Right lobe of liver (tissue), 6 donors: ENCODE data around the gene OR5J2. TPM values are rescaled to one million over a fixed set of nuclear protein-coding genes. Genes with fewer than 3 reads are reported as not detected.

Experiments
- ATAC-seq, 4 donors: fragments of 200-7000 bp; cut with Tn5 transposase; one replicate each; pipeline ENCODE4 v1.9.1; 2020; ENCODE audit warnings: mild to moderate bottlenecking in 4 of 4, moderate library complexity in 4 of 4
- DNase-seq, 3 donors: peaks; one replicate each; pipeline ENCODE4 v3.0.0-alpha.2; 2020
- H3K27ac ChIP-seq, 3 donors: fragments of 200-600 bp; one replicate each; pipeline ENCODE4 v1.8.0; 2022
- H3K27me3 ChIP-seq, 2 donors: fragments of 200-600 bp; one replicate each; pipeline ENCODE4 v1.8.0; 2022
- H3K36me3 ChIP-seq, 4 donors: fragments of 200-600 bp; sonication (generic) in 1 of 4; one replicate each; pipeline versions ENCODE4 v1.5.1 to v1.8.0; 2017 to 2022; ENCODE audit warnings: control low read depth in 1 of 4
- H3K4me1 ChIP-seq, 4 donors: fragments of 200-600 bp; sonication (generic) in 1 of 4; one replicate each; pipeline versions ENCODE4 v1.5.1 to v1.8.0; 2017 to 2022; ENCODE audit warnings: control low read depth in 1 of 4
- H3K4me3 ChIP-seq, 3 donors: fragments of 200-600 bp; one replicate each; pipeline ENCODE4 v1.8.0; 2022
- H3K9me3 ChIP-seq, 4 donors: fragments of 200-600 bp; sonication (generic) in 1 of 4; one replicate each; pipeline versions ENCODE4 v1.5.1 to v1.8.0; 2017 to 2022; ENCODE audit warnings: control low read depth in 1 of 4
- CTCF ChIP-seq, 4 donors: fragments of 200-600 bp in 3 of 4; fragments of 450-650 bp in 1 of 4; IDR thresholded peaks; one replicate each; pipeline versions ENCODE4 v1.5.1 to v1.8.0; 2016 to 2022; ENCODE audit warnings: antibody characterized with exemption in 4 of 4, mild to moderate bottlenecking in 2 of 4
- POLR2A ChIP-seq: fragments of 450-650 bp; IDR thresholded peaks from one replicate; pipeline ENCODE4 v1.6.1; 2017; ENCODE audit warnings: antibody characterized with exemption, mild to moderate bottlenecking
- WGBS: methylation state at CpG from one replicate; pipeline ENCODE4 v1.1.6; 2018; ENCODE audit warnings: low coverage, low lambda C conversion rate; ENCODE audit not compliant: insufficient coverage; ENCODE audit errors: missing lambda C conversion rate; 5-methylcytosine and 5-hydroxymethylcytosine counted together
- intact Hi-C, 2 donors: fragments of 100-400 bp; cut with DNase I; formaldehyde crosslinking; loops; one replicate each; pipeline versions ENCODE4 v1.11.2 to v1.14.1; 2022
- total RNA-seq, 6 experiments: library from RNA; depleted of rRNA in 2 of 6; stranded (reverse); fragments of >200 nt in 2 of 6; fragmentation: NEBNext Ultra II Directional in 3 of 6; extraction: Animal tissue kit (Norgen Biotek cat#: 25700) in 3 of 6; gene quantifications; one replicate each; pipeline versions ENCODE4 v1.1.0 to v1.2.4, GENCODE V29; 2016 to 2023
- donor health status: DM: no; HTN: yes; CAD: no.
- donor health status: DM: no; HTN: no; CAD: no.
- donor health status: DM: no; HTN: no; CAD: no.
- donor health status: DM: no; HTN: yes; CAD: no.
- donor health status: DM: no; HTN: yes; CAD: no.

Gene OR5J2
- total RNA-seq, 6 experiments from 2014 or later: not detected

GRCh38 chr11:56160217-56160616 is 16.2 kb upstream of the OR5J2 start, which contains the start of gene OR8K5:
TSS of gene OR8K5 (minus strand) at chr11:56160317. CDS start at chr11:56160317, 0 bp downstream.
- Histone ChIP-seq H3K36me3 (no peaks in the 10 kb centered on the region), H3K4me3 (no peak within 1 kb of the TSS), H3K9me3 (no peaks in the 10 kb centered on the region), H3K27me3 (no peaks in the 10 kb centered on the region), H3K27ac (no peak within 1 kb of the TSS), H3K4me1 (no peaks in the 10 kb centered on the region)
- no peak for ATAC-seq
- DNase-seq: no peak
- WGBS: 44% methylated on average over 3 of the region's 3 CpGs
- no peak for TF ChIP-seq CTCF (IDR thresholded peaks at IDR 0.05)
- TF ChIP-seq POLR2A: no peak
- intact Hi-C loops: no loop called here

- no peak for DNase-seq
- 44% methylated on average over 3 of the region's 3 CpGs for WGBS
- Histone ChIP-seq H3K36me3 (no peaks in the 10 kb centered on the region), H3K27ac (no peak overlapping the region), H3K9me3 (no peaks in the 10 kb centered on the region), H3K4me3 (no peak overlapping the region), H3K27me3 (no peaks in the 10 kb centered on the region), H3K4me1 (no peaks in the 10 kb centered on the region)
- ATAC-seq: no peak
- no peak for TF ChIP-seq CTCF (IDR thresholded peaks at IDR 0.05)
- TF ChIP-seq POLR2A: no peak
- intact Hi-C loops: no loop called here
Measured at GRCh38 chr11:56163804-56164203, 12.6 kb upstream of the OR5J2 start.

GRCh38 chr11:56172256-56172830 is 4.1 kb upstream of the OR5J2 start:
- intact Hi-C loops: no loop called here
- Histone ChIP-seq H3K4me1 (no peaks in the 10 kb centered on the region), H3K27me3 (no peaks in the 10 kb centered on the region), H3K27ac (no peak overlapping the region), H3K9me3 (no peaks in the 10 kb centered on the region), H3K36me3 (no peaks in the 10 kb centered on the region), H3K4me3 (no peak overlapping the region)
- 20% methylated on average over 3 of the region's 3 CpGs for WGBS
- TF ChIP-seq CTCF (IDR thresholded peaks at IDR 0.05): no peak
- no peak for TF ChIP-seq POLR2A
- DNase-seq: no peak
- ATAC-seq: no peak

GRCh38 chr11:56183459-56183858 is 7.0 kb downstream of the OR5J2 start:
- Histone ChIP-seq H3K36me3 (no peaks in the 10 kb centered on the region), H3K9me3 (no peaks in the 10 kb centered on the region), H3K27ac (no peak overlapping the region), H3K27me3 (no peaks in the 10 kb centered on the region), H3K4me3 (no peak overlapping the region), H3K4me1 (no peaks in the 10 kb centered on the region)
- DNase-seq: no peak
- TF ChIP-seq CTCF (IDR thresholded peaks at IDR 0.05) (no peak), POLR2A (no peak)
- intact Hi-C loops: no loop called here
- no peak for ATAC-seq

GRCh38 chr11:56188602-56189001 is 12.2 kb downstream of the OR5J2 start:
- Histone ChIP-seq H3K9me3 (no peaks in the 10 kb centered on the region), H3K27ac (no peak overlapping the region), H3K27me3 (no peaks in the 10 kb centered on the region), H3K4me1 (no peaks in the 10 kb centered on the region), H3K4me3 (no peak overlapping the region), H3K36me3 (no peaks in the 10 kb centered on the region)
- DNase-seq: no peak
- ATAC-seq: no peak
- WGBS: 62% methylated on average over 3 of the region's 3 CpGs
- intact Hi-C loops: no loop called here
- TF ChIP-seq POLR2A (no peak), CTCF (IDR thresholded peaks at IDR 0.05) (no peak)
